Right lobe of liver (tissue), 4 donors: ENCODE data around the gene TSTD2.
"Not testable (repeated sequence)": the region's sequence is repeated elsewhere in the genome, so short reads cannot be mapped to it uniquely, and the experiment has no call there.

Source experiments
- CTCF ChIP-seq, 4 donors: fragments of 200-600 bp in 3 of 4; fragments of 450-650 bp in 1 of 4; IDR thresholded peaks; one replicate each; pipeline versions ENCODE4 v1.5.1 to v1.8.0; 2016 to 2022; ENCODE audit warnings: antibody characterized with exemption in 4 of 4, mild to moderate bottlenecking in 2 of 4
- POLR2A ChIP-seq: fragments of 450-650 bp; IDR thresholded peaks from one replicate; pipeline ENCODE4 v1.6.1; 2017; ENCODE audit warnings: antibody characterized with exemption, mild to moderate bottlenecking
- donor health status: DM: no; HTN: no; CAD: no.
- donor health status: DM: no; HTN: no; CAD: no.
- donor health status: DM: no; HTN: yes; CAD: no.

GRCh38 chr9:97620063-97620462 is 13.1 kb downstream of the TSTD2 start:
- not testable (repeated sequence) for TF ChIP-seq POLR2A; CTCF (IDR thresholded peaks at IDR 0.05)
